Tongue (tissue), 2 donors: Measurements from ENCODE around the gene ZNF213. TPM values are rescaled to one million over a fixed set of nuclear protein-coding genes. Genes with fewer than 3 reads are reported as not detected.
A peak's percentile ranks its signal among the peaks of the same experiment; 100 is the strongest.

ENCODE experiments used
- DNase-seq: peaks from one replicate; pipeline ENCODE4 v3.0.0-alpha.2; 2015
- total RNA-seq: library from RNA; depleted of rRNA; stranded (reverse); fragments of >200 nt; gene quantifications from one replicate; pipeline ENCODE4 v1.2.3, GENCODE V29; 2014

The ZNF213 gene, protein sequence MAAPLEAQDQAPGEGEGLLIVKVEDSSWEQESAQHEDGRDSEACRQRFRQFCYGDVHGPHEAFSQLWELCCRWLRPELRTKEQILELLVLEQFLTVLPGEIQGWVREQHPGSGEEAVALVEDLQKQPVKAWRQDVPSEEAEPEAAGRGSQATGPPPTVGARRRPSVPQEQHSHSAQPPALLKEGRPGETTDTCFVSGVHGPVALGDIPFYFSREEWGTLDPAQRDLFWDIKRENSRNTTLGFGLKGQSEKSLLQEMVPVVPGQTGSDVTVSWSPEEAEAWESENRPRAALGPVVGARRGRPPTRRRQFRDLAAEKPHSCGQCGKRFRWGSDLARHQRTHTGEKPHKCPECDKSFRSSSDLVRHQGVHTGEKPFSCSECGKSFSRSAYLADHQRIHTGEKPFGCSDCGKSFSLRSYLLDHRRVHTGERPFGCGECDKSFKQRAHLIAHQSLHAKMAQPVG
- total RNA-seq: 9.3 TPM

DNA sequence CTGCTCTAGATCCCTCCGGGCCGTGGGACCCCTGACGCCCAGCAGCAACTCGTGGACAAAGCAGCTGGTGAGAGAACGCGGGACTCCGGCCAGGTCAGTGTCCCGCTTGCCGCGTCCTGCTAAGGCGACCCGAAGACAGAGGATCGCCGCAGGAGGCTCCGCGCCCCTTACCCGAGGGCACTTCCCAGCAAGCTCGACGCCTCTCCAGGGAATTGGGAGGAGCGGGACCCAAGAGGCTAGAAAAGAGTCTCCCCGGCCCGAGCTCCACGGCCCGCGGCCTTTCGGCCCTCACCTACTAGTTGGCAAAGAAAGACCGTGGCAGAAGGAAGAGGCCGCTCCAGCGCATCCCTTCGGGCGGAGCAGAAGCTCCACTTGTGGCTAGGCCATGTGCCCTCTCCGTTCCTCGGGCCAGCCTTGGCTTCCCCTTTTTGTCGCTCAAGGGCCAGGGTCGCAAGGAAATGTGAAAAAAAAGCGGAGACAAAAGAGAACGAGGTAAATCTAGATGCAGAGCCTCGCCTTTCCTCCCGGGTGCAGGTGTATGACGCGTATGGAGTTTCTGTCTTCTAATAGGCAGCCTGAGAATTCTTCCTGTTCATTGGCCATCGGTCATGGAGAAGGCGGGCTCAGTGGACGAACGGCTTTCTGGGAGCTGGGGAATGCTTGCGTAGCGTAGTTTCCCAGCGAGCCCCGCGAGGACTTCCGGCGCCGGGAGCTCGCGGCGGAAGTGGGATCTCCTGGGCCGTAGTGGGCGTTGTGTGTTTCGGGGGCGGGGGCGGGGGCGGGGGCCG lies at the start of gene ZNF213:
Gene ZNF213, plus strand, starts transcription at position 692 of the 788 bp plus-strand sequence. CDS start 2,252 bp downstream, outside the sequence.
- peak; percentile 99 for DNase-seq

DNA sequence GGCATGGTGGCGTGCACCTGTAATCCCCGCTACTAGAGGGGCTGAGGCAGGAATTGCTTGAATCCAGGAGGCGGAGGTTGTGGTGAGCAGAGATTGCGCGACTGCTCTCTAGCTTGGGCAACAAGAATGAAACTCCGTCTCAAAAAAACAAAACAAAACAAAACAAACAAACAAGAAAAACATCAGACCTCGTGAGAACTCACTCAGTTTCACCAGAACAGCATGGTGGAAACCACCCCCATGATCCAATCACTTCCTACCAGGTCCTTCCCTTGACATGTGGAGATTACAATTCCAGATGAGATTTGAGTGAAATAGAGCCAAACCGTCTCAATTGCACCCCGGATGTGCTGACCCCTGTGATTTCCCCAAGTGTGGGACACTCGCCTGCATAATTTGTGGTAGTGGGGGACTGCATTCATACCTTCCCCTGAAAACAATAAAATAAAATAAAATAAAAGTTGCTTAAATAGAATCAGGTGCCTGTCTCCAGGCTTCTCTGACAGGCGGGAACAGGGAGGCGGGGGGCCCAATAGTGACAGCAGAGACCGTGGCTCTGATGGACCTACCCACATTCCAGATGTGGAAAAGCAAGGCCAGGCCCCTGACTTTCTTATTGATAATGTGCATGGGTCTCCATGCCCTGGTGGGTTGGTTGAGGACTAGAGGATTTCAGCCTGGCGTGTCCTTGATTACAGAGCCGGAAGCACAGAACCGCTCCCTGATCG lies 48.8 kb upstream of the ZNF213 start:
- DNase-seq: no peak

DNA sequence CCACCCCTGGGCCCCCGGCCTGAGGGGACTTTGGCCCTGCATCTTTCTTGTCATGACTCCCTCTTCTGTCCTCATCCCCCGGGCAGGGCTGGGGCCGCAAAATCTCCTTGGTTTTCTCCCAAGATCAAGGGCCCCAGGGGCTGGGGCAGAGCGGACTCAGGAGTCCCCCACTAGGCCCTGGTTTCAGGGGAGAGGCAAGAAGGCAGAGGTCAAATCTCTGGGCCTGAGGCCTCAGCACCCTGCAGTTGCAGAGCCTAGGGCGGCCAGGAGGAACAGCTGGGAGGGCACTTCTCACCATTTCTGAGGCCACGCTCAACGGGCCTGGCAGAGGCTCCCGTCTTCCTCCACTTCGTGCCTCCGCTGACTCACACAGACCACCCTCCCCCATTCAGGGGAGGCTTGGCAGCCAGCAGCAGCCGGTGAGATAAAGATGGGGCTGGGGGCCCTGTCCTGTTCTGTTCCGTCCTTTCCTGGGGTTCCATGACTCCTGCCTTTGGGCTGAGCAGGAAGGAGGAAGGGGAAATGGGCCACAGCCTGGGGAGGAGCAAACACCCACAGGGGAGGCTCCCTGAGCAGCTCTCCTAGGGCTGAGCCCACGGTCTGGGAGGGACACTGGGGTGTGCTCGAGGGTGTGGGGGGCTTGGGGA lies 48.1 kb upstream of the ZNF213 start:
- DNase-seq: no peak

- DNase-seq: peak; percentile 59
These were observed 47.3 kb upstream of the ZNF213 start for GRCh38 chr16:3087243-3088235.

GRCh38 chr16:3088450-3088849 lies 46.4 kb upstream of the ZNF213 start:
- peak; percentile 49 for DNase-seq

DNA sequence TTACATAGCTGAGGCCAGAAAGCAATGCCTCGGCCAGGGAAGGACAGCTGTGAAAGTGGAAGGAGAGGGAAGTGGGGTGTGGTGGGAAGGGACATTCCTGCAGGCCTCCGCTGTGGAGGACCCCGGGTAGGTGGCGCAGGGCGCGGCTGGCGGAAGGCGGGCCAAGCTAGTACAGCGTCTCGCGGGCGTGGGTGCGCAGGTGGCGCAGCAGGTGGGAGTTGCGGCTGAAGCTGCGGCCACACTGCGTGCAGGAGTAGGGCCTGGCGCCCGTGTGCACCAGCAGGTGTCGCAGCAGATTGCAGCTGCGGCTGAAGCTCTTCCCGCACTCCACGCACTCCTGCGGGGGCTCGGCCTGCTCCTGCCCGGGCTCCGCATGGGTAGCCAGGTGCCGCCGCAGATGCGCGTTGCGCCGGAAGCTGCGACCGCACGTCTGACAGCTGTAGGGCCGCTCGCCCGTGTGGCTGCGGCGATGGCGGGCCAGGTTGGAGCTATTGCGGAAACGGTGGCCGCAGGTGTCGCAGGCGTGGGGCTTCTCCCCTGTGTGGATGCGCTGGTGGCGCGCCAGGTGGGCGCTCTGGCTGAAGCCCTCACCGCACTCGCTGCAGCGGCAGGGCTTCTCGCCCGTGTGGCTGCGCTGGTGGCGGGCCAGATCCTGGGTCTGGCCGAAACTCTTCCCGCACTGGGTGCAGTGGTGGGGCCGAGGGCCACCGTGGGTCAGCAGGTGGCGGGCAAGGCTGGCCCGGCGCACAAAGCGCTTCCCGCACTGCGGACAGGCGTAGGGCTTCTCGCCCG lies 45.7 kb upstream of the ZNF213 start:
- peak; percentile 40 for DNase-seq

GRCh38 chr16:3089717-3090592 lies 44.9 kb upstream of the ZNF213 start:
- no peak for DNase-seq

DNA sequence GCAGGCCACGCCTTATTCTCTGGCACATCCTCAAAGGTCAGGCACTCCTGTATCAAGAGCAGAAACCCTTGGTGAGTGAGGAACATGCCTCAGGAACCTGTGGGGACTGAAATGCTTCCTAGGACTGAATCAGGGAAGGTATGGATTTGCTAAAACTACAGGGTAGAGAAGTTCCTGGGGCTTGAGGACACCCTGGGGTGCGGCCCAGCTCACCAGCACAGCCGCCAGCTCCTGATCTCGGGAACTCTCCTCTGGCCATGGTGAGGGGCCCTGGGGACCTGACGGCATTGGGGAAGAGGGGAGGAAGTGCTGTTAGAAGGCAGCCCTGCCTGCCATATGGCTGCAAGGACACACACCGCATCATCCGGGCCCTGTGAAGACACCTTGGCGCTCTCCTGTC lies 43.3 kb upstream of the ZNF213 start:
- DNase-seq: no peak

GRCh38 chr16:3092501-3092941 lies 42.3 kb upstream of the ZNF213 start:
- peak; percentile 49 for DNase-seq

- no peak for DNase-seq
These were observed 40.4 kb upstream of the ZNF213 start for GRCh38 chr16:3094289-3095027.

GRCh38 chr16:3095869-3096268 lies 39.0 kb upstream of the ZNF213 start:
- DNase-seq: no peak

DNA sequence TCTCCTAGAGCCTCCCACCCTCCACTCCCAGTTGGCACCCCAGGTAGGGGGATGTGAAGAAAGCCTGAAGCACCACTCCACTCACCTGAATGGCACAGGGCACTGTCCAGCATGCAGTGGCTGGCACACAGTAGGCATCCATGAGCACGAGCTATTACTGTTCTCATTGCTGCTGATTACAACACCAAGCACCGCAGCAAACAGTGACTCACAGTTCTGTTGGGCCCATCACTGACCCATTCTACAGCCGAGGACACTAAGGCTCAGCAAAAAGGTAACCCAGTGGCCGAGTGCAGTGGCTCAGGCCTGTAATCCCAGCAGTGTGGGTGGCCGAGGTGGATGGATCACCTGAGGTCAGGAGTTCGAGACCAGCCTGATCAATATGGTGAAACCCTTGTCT lies 38.5 kb upstream of the ZNF213 start:
- DNase-seq: no peak

GRCh38 chr16:3097266-3097665 lies 37.6 kb upstream of the ZNF213 start:
- no peak for DNase-seq

DNA sequence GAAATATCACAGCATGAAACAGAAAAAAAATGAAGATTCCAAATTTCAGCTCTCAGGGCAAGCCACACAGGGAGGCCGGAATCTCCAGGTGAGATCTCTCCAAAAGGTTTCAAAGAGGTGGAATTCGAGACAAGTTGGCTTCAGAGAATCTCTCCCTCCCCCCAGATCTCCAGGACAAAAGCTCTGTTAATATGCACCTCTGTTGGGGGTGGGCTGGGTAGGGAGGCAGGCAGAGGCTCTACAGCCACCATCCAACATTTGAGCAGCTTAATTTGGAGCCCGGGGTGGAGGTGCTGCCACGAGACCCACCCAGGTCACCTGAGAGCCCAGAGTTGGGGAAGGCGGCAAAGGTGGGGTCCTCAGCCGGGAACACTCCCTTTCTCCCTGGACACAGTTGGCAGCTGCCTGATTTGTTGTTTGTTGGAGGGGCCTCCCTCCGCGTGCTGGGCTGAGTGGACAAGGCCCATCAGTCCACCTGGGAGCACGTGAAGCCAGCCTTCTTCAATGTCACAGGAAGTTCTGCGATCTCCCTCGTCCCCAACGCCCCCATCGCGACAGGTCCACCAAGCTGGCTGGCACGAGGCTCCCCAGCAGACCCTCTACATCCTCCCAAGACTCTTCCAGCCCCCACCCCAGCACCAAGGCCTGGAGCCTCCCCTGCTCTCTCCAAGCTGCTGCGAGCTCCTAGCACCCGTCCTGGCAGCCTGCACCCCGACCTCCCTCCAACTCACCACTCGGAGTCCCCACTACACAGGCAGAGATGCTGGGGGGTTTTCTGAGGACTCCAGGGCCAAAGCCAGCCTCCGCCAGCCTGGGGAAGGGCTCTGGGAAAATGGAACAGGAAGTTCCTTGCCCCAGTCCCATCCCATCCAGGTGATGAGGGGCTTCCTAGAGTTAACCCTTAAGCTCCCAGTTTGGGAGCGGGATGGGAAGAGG lies 36.1 kb upstream of the ZNF213 start, which contains the start of gene ZSCAN10:
Gene ZSCAN10, minus strand, starts transcription at position 836 of the 936 bp plus-strand sequence. CDS start 6,357 bp downstream, outside the sequence.
- DNase-seq: no peak

DNA sequence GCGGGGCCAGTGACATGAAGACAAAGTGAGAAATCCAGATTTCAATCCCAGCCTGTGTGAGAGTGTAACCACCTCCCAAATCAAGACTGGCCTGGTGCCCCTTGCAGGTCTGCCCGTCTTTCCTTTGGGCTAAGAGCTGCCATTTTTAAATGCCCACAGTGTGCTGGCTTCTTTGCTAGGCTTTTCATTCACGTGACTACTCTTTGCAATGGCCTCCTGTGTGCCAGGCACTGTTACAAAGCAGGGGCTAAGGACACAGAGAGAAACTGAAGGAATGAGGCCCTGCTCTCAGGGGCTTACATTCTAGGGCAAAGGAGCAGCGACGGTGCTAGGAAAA lies 35.5 kb upstream of the ZNF213 start:
- DNase-seq: no peak

DNA sequence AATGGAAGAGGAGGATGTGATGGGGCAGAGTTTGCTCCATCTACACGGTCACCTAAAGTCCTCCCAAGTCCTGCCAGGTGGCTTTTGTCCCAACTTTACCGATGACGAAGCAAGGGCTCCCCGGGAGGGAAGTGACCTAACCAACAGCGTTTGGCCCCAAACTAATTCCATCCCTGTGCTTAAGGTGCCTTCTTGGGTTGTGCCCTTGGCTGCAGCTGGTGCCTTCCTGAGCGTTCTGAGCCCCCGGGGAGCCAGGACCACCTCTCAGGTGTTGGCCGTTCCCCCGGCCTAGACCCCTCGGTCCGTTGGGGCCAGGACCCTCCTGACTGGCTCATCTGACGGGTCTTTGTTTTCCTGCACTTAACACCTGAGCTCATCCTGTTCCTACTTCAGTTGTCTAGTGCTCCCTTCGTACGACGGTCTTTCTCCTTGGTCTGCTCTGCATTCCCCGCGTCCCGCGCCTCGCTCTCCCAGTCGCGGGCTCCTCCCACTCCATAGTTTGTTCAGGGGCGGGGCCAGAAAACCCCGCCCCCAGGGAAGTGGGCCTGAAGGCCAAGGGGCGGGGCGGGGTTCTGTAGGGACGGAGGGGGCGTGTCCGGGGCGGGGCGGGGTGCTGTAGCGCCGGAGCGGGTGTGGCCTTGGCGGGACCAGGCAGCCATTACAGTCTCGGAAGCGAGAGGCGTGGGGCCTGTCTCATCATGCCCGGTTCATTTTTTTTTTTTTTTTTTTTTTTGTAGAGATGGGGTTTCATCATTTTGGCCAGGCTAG lies 34.9 kb upstream of the ZNF213 start:
- peak; percentile 92 for DNase-seq
